Measurements from ENCODE around the gene SPX. TPM values are rescaled to one million over a fixed set of nuclear protein-coding genes. Genes with fewer than 3 reads are reported as not detected.

Gene SPX
- total and polyA plus RNA-seq, 9 donors, result 0.16 to 1.1 (median 0.23) TPM; not detected in 3

DNA sequence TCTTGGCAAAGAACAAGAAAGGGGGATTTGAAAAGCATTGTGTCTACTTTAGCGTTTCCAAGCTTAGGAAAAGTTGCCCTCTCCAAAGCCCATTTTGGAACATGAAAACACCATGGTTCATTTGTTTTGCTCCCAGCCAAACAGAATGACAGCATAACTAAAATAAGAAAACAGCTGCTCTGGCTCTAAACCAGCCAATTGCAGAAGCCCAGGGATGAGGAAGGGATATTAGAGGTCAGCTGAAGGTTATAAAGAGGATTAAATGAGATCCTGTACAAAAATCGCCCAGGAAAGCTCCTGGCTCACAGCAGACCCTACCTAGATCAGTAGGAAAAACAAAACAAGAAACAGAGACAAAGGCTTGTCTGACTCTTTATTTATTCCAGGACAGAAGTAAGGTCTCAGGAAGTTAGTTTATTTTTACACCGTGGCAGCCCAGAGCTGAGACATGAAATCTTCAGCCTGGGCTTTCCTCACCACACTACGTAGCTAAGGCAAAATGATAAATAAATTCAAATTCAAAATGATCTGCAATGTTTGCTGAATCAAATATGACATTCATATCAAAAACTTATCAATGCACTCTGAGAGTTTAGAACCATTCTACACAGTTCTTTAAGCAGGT is 25.9 kb downstream of the SPX start:
- no peaks in the 10 kb centered on the region for H3K36me3 ChIP-seq
- H3K9me3 ChIP-seq, result no peaks in the 10 kb centered on the region
- TF ChIP-seq POLR2A (IDR thresholded peaks at IDR 0.05) (no peak), EP300 (IDR thresholded peaks at IDR 0.05) (no peak)
- TF ChIP-seq, protein P1, sequence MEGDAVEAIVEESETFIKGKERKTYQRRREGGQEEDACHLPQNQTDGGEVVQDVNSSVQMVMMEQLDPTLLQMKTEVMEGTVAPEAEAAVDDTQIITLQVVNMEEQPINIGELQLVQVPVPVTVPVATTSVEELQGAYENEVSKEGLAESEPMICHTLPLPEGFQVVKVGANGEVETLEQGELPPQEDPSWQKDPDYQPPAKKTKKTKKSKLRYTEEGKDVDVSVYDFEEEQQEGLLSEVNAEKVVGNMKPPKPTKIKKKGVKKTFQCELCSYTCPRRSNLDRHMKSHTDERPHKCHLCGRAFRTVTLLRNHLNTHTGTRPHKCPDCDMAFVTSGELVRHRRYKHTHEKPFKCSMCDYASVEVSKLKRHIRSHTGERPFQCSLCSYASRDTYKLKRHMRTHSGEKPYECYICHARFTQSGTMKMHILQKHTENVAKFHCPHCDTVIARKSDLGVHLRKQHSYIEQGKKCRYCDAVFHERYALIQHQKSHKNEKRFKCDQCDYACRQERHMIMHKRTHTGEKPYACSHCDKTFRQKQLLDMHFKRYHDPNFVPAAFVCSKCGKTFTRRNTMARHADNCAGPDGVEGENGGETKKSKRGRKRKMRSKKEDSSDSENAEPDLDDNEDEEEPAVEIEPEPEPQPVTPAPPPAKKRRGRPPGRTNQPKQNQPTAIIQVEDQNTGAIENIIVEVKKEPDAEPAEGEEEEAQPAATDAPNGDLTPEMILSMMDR (IDR thresholded peaks at IDR 0.05), result no peak
- DNase-seq, result no peak
- no peak overlapping the region for H3K4me3 ChIP-seq
- WGBS, 3 donors, result 9 to 15% (median 15%) methylated on average over 4 of the region's 4 CpGs
- intact Hi-C loops (cut with DNase I), result no loop called here
- H3K27ac ChIP-seq, result no peak overlapping the region
- no peaks in the 10 kb centered on the region for H3K27me3 ChIP-seq
- H3K4me1 ChIP-seq (ENCODE audit: insufficient read depth), result no peaks in the 10 kb centered on the region

DNA sequence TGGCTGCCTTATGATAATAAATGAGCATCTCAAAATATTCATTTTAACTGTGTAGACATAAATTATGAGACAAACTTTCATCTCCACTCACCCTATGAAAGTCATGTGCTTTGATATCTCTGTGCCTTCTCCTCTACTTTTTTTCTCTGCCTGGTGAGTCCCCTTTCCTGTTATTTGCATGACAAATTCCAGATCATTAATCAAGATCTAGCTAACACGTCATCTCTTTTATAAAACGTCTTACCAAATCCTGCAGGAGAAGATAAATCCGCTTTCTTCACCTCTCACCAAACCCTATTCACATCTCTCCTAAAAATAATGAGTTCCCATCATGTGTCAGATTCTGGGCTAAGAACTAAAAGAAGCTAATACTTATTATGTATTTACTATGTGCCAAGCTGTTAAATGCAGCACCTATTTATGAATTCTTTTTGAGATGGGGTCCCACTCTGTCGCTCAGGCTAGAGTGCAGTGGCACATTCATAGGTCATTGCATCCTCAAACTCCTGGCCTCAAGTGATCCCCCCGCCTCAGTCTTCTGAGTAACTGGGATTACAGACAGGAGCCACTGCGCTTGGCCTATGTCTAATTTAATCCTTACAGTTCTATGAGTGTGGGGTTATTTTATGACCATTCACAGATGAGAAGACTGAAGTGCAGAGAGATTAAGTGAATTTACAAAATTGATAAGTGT is 26.7 kb downstream of the SPX start:
- Histone ChIP-seq H3K9me3 (no peaks in the 10 kb centered on the region), H3K27ac (no peak overlapping the region), H3K4me3 (no peak overlapping the region), H3K4me1 (ENCODE audit: insufficient read depth) (no peaks in the 10 kb centered on the region), H3K27me3 (no peaks in the 10 kb centered on the region), H3K36me3 (no peaks in the 10 kb centered on the region)
- intact Hi-C loops (cut with DNase I), result no loop called here
- TF ChIP-seq, protein P1 (IDR thresholded peaks at IDR 0.05), result no peak
- 71 to 78% (median 75%) methylated on average over 6 of the region's 6 CpGs for WGBS, 3 donors
- no peak for DNase-seq

DNA sequence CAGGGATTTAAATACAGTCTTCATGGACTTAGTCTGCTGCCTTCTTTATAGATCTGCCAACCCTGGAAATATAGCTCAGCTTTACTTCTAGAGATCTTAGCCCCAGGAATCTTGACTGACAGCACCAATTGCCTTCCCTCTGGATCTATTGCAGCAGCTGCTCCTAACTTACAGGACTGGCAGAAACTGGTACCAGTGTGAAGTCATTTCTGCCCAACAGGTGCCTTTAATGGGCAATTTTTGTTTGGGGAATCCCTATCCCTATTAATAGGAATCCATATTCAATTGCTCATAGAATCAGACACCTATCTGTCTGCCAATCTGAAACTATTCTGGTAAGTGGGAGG is 27.2 kb downstream of the SPX start:
- TF ChIP-seq EP300 (IDR thresholded peaks at IDR 0.05) (no peak), POLR2A (IDR thresholded peaks at IDR 0.05) (no peak)
- TF ChIP-seq, protein P1 (IDR thresholded peaks at IDR 0.05), result no peak
- intact Hi-C loops (cut with DNase I), result no loop called here
- no peaks in the 10 kb centered on the region for H3K27me3 ChIP-seq
- no peak overlapping the region for H3K4me3 ChIP-seq
- H3K27ac ChIP-seq, result no peak overlapping the region
- DNase-seq, result no peak
- no peaks in the 10 kb centered on the region for H3K4me1 ChIP-seq (ENCODE audit: insufficient read depth)
- H3K9me3 ChIP-seq, result no peaks in the 10 kb centered on the region
- H3K36me3 ChIP-seq, result no peaks in the 10 kb centered on the region

DNA sequence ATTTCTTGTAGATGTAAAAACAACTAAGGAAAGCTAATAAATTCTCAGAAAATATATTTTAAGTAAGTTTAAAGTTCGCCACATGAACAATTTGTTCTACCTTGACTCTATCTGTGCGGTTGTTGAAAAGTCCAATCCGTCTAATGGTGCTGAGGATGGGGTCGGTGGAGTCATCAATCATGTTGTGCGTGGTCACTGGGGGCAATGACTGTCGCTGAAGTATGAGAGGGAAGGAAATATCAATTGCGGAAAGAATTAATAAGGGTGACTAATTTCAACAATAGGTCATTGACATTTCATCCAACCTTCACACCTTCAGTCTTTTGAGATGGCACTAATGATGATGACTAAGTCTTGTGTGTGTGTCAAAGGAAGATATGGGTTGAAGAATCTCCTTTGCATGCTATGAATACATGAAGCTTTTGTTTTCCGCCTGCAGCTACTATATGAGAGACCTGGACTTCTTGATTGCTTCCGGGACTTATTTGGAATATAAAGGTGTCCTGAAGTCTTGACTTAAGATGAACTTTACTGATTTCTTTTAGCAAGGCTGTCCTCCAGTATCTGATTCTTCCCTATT is 32.1 kb downstream of the SPX start:
- intact Hi-C loops (cut with DNase I), result no loop called here
- H3K27me3 ChIP-seq, result no peaks in the 10 kb centered on the region
- DNase-seq, result no peak

More for the DNA sequence above, 32.1 kb downstream of the SPX start:
- TF ChIP-seq EP300 (IDR thresholded peaks at IDR 0.05) (no peak), POLR2A (IDR thresholded peaks at IDR 0.05) (no peak)
- TF ChIP-seq, protein P1 (IDR thresholded peaks at IDR 0.05), result no peak
- H3K4me3 ChIP-seq, result no peak overlapping the region
- no peaks in the 10 kb centered on the region for H3K4me1 ChIP-seq (ENCODE audit: insufficient read depth)
- no peak overlapping the region for H3K27ac ChIP-seq
- no peaks in the 10 kb centered on the region for H3K36me3 ChIP-seq
- WGBS, 3 donors, result 78 to 82% (median 78%) methylated on average over 9 of the region's 9 CpGs
- H3K9me3 ChIP-seq, result no peaks in the 10 kb centered on the region

Data from ovary (tissue), 9 donors.